ENCODE results near the gene USP1.

USP1 gene

DNA sequence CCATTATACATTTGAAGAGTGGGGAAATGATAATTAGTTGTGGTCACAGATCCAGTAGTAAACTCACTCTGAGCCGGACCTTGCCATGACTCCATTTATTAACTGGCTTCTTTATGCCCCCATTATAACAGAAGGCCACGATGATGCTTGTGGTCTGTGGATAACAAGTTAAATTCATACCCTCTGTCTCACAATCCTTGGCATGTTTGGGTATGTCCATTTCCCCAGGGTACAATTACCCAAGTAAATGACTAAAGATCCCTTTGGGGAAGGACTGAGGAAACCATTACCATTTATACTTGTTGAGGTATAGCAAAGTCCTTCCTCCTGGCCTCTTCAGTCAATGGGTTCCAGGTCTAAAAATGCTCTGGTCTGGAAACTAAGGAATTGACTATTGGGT lies 7.3 kb upstream of the USP1 start:
- no peak for DNase-seq

DNA sequence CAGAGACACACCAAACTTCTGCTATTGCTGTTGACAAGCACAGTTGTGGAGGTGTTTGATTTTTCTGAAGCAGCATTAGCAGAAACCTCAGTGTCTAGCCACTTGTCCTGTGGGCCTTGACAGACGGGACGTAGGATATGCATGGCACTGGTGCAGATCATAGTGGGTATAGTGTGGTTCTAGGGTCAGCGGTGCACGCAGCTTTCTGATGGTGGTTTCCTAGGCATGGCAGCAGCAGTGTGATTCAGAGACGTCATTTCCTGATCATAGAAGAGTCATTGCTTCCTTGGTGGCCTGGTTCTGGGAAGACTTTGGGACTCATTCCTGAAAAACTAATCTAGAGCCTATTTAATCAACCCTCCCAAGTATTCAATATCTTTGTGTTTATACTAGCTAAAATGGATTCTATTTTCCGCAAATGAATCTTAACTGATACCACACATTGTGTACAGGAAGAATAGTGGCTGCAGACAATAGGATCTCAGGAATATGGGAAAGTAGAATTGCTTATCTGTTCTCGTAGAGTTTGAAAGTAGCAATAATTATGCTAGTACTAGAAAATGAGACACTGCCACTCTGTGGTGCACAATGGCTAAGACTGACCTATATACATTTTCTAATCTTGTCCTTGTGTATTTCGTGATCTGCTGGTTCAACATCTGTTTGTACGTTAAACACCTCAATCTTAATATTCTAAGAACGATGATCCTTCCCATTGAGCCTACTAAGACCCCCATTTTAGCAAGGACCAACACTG lies 2.8 kb upstream of the USP1 start:
- DNase-seq, result no peak

- DNase-seq, result no peak
Measured at GRCh38 chr1:62434618-62435001, 2.2 kb upstream of the USP1 start.

DNA sequence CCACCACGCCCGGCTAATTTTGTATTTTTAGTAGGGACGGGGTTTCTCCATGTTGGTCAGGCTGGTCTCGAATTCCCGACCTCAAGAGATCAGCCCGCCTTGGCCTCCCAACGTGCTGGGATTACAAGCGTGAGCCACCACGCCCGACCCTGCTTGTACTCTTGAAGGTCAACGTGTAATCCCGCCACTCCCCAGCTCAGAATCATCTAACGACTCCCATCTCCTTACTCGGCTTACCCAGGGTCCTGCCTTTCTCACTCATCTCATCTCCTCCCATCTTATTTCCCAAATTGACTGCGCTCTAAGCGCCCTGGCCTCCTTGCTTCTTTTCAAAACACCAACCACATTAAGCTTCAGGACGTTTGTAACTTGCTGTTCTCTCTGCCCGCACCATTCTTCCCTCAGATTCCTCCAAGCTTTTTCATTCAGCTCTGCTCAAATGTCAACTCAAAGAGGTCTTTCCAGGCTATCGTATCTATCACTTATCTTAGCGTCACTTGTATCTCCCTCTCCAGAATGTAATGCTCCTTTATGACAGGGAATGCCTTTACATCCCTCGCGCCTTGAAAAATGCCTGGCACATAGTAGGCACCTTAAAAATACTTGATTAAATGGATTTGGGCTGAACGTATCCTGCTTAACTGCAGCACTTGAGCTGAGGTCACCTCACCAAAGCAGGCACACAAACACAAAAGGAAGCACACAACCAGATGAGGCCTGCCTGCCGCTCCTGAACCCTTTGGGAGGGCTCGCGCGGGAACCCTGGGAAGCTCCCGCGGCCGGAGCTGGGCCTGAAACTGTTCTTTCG lies 1.4 kb upstream of the USP1 start:
- DNase-seq, result no peak

- no peak for DNase-seq
Measured at GRCh38 chr1:62436039-62436465, 797 bp upstream of the USP1 start.

- no peak for DNase-seq
Measured at GRCh38 chr1:62437273-62437940, 558 bp downstream of the USP1 start.

GRCh38 chr1:62438163-62438562 lies 1.3 kb downstream of the USP1 start:
- DNase-seq, result no peak

DNA sequence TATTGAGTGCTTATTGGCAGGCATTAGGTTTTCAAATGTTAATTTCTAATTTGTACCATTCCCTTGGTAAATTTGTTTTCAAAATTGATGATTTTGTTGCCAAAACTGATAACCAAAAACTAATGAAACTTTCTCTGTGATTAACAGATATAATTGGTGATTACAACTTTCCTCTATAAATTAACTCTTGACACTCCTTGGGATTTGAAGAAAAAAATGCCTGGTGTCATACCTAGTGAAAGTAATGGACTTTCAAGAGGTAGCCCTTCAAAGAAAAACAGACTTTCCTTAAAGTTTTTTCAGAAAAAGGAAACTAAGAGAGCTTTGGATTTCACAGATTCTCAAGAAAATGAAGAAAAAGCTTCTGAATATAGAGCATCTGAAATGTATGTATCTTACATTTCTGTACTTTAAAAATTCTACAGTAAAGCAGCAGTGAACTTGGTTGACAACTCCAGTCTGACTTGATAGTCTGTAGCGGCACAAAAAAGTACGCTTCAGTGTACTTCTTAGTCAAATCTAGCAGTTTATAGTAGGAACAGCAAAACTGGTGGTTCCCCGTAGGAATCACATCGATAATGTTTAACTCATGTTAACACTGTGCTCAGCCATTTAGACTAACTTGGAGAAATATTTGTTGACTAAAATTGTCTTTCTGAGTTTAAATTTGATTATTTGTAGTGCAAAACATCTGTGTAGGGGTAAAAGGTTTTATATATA lies 3.0 kb downstream of the USP1 start:
- no peak for DNase-seq

- no peak for DNase-seq
Measured at GRCh38 chr1:62444701-62445100, 7.9 kb downstream of the USP1 start.

GRCh38 chr1:62448221-62448933 lies 11.5 kb downstream of the USP1 start:
- no peak for DNase-seq

GRCh38 chr1:62450301-62450700 lies 13.5 kb downstream of the USP1 start:
- DNase-seq, result no peak

DNA sequence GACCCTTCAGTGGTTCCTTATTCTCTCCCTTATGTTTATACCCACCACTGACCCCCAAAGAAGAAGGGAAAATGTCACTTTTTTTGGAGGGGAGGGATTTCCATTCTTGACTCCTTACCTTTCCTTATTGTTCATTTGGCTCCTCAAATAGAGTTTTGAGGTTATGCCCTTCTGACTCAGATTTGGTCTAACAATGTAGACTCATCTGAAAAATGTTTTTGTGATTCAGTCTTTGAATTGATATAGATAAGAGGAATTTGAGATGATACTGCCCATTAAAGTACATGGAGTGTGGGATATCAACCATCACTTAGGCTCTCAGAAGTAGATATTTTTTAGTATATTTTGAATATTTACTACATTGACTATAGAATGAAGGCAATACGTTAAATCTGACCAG lies 16.1 kb downstream of the USP1 start:
- no peak for DNase-seq

GRCh38 chr1:62457955-62458354 lies 21.1 kb downstream of the USP1 start:
- no peak for DNase-seq

DNA sequence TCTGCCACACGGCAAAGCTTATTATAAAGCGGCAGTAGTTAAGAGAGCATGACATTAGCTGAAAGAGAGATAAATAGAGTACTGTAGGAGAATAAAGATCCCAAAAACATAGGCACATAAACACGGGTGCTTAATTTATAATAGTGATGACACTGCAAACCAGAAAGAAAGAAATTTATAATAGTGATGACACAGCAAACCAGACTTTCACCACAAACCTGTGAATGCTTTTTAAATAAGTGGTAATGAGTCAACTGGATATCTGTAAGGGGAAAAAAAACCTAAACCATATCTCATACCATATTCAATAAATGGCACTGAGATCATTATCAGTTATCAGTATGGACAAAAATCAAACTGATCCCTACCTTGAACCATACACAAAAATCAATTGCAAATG lies 25.5 kb downstream of the USP1 start:
- no peak for DNase-seq

GRCh38 chr1:62467092-62467491 lies 30.2 kb downstream of the USP1 start:
- DNase-seq, result peak; percentile 67

- DNase-seq, result no peak
Measured at GRCh38 chr1:62476525-62477219, 39.8 kb downstream of the USP1 start.

DNA sequence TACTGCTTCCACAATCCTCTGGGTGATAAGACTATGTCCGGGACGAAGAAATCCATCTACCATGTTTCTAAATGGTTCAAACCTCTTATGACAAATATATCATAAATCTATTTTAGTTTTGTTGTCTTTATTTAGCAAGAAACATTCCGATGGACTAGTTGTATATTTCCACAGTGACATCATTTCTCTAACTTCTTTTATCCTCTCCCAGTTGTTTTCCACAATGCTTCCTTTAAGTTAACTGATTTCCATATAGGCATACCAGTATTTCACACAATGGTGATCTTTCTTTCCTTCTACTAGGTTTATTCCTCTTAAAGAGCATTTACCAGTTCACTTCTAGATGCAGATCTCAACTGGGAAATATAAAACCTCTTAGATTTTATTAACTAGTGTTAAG lies 44.8 kb downstream of the USP1 start:
- no peak for DNase-seq

GRCh38 chr1:62484824-62485468 lies 48.1 kb downstream of the USP1 start:
- DNase-seq, result no peak

DNA sequence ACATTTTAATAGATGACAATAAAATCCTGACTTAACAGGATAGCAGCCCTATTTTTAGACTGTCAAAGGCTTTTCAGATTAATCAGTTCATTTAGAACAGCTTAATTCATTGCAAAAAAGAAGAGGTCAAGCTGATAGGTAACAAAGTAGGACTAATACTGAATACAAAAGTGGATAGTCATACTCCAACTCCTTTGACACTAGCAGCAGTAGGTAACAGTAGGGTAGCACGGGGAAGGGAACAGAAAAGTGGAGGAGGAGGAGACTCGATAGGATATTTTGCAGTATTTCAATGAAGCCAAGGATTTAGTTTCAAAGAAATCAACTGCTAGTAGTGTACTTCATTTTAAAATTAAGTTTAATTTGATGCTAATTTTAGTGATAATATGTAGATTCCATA lies 51.1 kb downstream of the USP1 start:
- no peak for DNase-seq

GRCh38 chr1:62492521-62492920 lies 55.7 kb downstream of the USP1 start:
- DNase-seq, result no peak

- DNase-seq, result no peak
Measured at GRCh38 chr1:62493656-62494055, 56.8 kb downstream of the USP1 start.
